Neural progenitor cell (in vitro differentiated cells): ENCODE results near the gene IQCK.

Experiments used
- EZH2 ChIP-seq: fragments of 200-600 bp; sonication (generic); IDR thresholded peaks from 2 replicates; pipeline ENCODE4 v1.6.1; 2017; ENCODE audit warnings: antibody characterized with exemption, mild to moderate bottlenecking, moderate library complexity
- EZH2phosphoT487 ChIP-seq: fragments of 200-600 bp; sonication (generic); IDR thresholded peaks from 2 replicates; pipeline ENCODE4 v1.6.1; 2017; ENCODE audit warnings: antibody characterized with exemption
- TF ChIP-seq, protein P1 (sequence below): fragments of 200-600 bp; sonication (generic); IDR thresholded peaks from 2 replicates; pipeline ENCODE4 v1.5.1; 2017; ENCODE audit warnings: antibody characterized with exemption, mild to moderate bottlenecking

- TF ChIP-seq EZH2, result no peak
- TF ChIP-seq, protein P1, sequence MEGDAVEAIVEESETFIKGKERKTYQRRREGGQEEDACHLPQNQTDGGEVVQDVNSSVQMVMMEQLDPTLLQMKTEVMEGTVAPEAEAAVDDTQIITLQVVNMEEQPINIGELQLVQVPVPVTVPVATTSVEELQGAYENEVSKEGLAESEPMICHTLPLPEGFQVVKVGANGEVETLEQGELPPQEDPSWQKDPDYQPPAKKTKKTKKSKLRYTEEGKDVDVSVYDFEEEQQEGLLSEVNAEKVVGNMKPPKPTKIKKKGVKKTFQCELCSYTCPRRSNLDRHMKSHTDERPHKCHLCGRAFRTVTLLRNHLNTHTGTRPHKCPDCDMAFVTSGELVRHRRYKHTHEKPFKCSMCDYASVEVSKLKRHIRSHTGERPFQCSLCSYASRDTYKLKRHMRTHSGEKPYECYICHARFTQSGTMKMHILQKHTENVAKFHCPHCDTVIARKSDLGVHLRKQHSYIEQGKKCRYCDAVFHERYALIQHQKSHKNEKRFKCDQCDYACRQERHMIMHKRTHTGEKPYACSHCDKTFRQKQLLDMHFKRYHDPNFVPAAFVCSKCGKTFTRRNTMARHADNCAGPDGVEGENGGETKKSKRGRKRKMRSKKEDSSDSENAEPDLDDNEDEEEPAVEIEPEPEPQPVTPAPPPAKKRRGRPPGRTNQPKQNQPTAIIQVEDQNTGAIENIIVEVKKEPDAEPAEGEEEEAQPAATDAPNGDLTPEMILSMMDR, result no peak
- TF ChIP-seq EZH2phosphoT487, result no peak
These were observed 84.5 kb downstream of the IQCK start for GRCh38 chr16:19802612-19803011.
